Sigmoid colon (tissue), 7 donors: ENCODE data around the gene MAP3K7CL. TPM values are rescaled to one million over a fixed set of nuclear protein-coding genes. Genes with fewer than 3 reads are reported as not detected.
"Not testable (repeated sequence)": the region's sequence is repeated elsewhere in the genome, so short reads cannot be mapped to it uniquely, and the experiment has no call there.

ENCODE experiments used
- DNase-seq: peaks from one replicate; pipeline ENCODE4 v3.0.0-alpha.2; 2019
- H3K27ac ChIP-seq, 4 donors: fragments of 200-600 bp; sonication (generic); one replicate each; pipeline ENCODE4 v1.5.1; 2016 to 2019; ENCODE audit warnings: mild to moderate bottlenecking in 1 of 4
- H3K27me3 ChIP-seq, 3 donors: fragments of 200-600 bp; sonication (generic); one replicate each; pipeline ENCODE4 v1.5.1; 2019; ENCODE audit warnings: mild to moderate bottlenecking in 1 of 3
- H3K36me3 ChIP-seq, 4 donors: fragments of 200-600 bp; sonication (generic); one replicate each; pipeline ENCODE4 v1.5.1; 2016 to 2019
- H3K4me1 ChIP-seq, 4 donors: fragments of 200-600 bp; sonication (generic); one replicate each; pipeline ENCODE4 v1.5.1; 2017 to 2019
- H3K4me3 ChIP-seq, 4 donors: fragments of 200-600 bp; sonication (generic); one replicate each; pipeline ENCODE4 v1.5.1; 2017 to 2019; ENCODE audit warnings: mild to moderate bottlenecking in 2 of 4, moderate library complexity in 1 of 4
- H3K9me3 ChIP-seq, 4 donors: fragments of 200-600 bp in 3 of 4; sonication (generic) in 3 of 4; one replicate each; pipeline versions ENCODE4 v1.5.1 to v1.6.1; 2013 to 2019
- EP300 ChIP-seq, 4 donors: sonication (generic); formaldehyde crosslinking; IDR thresholded peaks; one replicate each; pipeline ENCODE4 v1.6.1; 2017; ENCODE audit warnings: antibody characterized with exemption in 4 of 4
- POLR2A ChIP-seq, 2 donors: fragments of 450-650 bp; IDR thresholded peaks; one replicate each; pipeline ENCODE4 v1.6.1; 2016; ENCODE audit warnings: antibody characterized with exemption in 2 of 2, mild to moderate bottlenecking in 2 of 2, moderate library complexity in 2 of 2
- POLR2AphosphoS5 ChIP-seq, 4 donors: sonication (generic); formaldehyde crosslinking; IDR thresholded peaks; one replicate each; pipeline ENCODE4 v1.6.1; 2017; ENCODE audit warnings: antibody characterized with exemption in 4 of 4
- WGBS, 2 donors: extraction: QIAGEN DNeasy Blood & Tissue Kit; methylation state at CpG; one replicate each; pipeline ENCODE4 v1.1.7; 2013; 5-methylcytosine and 5-hydroxymethylcytosine counted together
- intact Hi-C: fragments of 100-400 bp; cut with DNase I; formaldehyde crosslinking; loops from one replicate; pipeline ENCODE4 v1.15.1; 2023
- polyA plus RNA-seq, 3 donors: library from polyadenylated mRNA; stranded (reverse); fragments of 200-250 nt; gene quantifications; one replicate each; pipeline ENCODE4 v1.2.3, GENCODE V29; 2013
- total RNA-seq, 4 donors: library from RNA; depleted of rRNA; stranded (reverse); fragments of >200 nt; gene quantifications; one replicate each; pipeline ENCODE4 v1.1.0, GENCODE V29; 2016
- TF ChIP-seq, protein P1 (sequence below), 4 experiments: fragments of 450-650 bp in 3 of 4; fragments of 200-600 bp in 1 of 4; IDR thresholded peaks; one replicate each; pipeline ENCODE4 v1.5.1; 2016 to 2019; ENCODE audit warnings: antibody characterized with exemption in 4 of 4, mild to moderate bottlenecking in 3 of 4, moderate library complexity in 2 of 4
- donor health status: healthy with polysubstance abuse.
- donor health status: Bipolar disorder and iron deficiency.
- donor health status: healthy.

MAP3K7CL gene
- total and polyA plus RNA-seq, 7 donors = 2.3 to 12.2 (median 4.6) TPM

DNA sequence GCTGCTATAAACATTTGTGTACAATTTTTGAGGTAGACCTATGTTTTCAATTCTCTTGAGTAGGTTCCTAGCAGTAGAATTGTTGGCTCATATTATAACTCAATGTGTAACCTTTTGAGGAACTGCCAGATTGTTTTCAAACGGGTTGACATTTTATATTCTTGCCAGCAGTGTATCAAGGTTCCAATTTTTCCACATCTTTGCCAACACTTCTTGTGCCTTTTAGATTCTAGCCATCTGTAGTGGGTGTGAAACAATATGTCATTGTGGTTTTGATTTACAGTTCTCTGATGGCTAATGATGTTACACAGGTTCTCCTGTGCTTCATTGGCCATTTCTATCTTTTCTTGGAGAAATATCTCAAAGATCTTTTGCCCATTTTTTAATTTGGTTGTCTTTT is 36.4 kb downstream of the MAP3K7CL start:
- H3K9me3 ChIP-seq = no peaks in the 10 kb centered on the region

DNA sequence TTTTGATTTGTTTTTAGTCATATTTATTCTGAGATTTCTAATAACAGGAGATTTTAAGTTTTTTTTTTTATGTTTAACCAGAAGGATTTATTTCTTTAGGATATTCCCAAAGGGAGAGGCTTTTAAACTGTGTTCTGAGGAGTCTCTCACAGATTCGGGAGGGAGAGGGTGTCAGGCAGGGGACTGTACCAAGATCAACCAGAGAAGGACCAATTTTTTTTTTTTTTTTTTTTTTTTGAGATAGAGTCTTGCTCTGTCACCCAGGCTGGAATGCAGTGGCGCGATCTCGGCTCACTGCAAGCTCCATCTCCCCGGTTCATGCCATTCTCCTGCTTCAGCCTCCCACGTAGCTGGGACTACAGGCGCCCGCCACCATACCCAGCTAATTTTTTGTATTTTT is 37.0 kb downstream of the MAP3K7CL start:
- H3K27ac ChIP-seq, H3K36me3 ChIP-seq, H3K27me3 ChIP-seq, intact Hi-C loops, DNase-seq, H3K9me3 ChIP-seq, H3K4me3 ChIP-seq: not testable (repeated sequence)
- H3K4me1 ChIP-seq = peaks cover 0 to 22% (median 11%) of the 10 kb centered on the region in 4 donors
- WGBS, 2 donors = 93 to 97% methylated on average over 8 of the region's 8 CpGs

More for the DNA sequence above, 36.4 kb downstream of the MAP3K7CL start:
- WGBS, 2 donors = 28 to 53% methylated on average over 1 of the region's 1 CpG
- no peak for TF ChIP-seq EP300 (IDR thresholded peaks at IDR 0.05)
- TF ChIP-seq, protein P1, sequence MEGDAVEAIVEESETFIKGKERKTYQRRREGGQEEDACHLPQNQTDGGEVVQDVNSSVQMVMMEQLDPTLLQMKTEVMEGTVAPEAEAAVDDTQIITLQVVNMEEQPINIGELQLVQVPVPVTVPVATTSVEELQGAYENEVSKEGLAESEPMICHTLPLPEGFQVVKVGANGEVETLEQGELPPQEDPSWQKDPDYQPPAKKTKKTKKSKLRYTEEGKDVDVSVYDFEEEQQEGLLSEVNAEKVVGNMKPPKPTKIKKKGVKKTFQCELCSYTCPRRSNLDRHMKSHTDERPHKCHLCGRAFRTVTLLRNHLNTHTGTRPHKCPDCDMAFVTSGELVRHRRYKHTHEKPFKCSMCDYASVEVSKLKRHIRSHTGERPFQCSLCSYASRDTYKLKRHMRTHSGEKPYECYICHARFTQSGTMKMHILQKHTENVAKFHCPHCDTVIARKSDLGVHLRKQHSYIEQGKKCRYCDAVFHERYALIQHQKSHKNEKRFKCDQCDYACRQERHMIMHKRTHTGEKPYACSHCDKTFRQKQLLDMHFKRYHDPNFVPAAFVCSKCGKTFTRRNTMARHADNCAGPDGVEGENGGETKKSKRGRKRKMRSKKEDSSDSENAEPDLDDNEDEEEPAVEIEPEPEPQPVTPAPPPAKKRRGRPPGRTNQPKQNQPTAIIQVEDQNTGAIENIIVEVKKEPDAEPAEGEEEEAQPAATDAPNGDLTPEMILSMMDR (IDR thresholded peaks at IDR 0.05) = no peak
- TF ChIP-seq POLR2AphosphoS5 (IDR thresholded peaks at IDR 0.05) = no peak
- no peak for TF ChIP-seq POLR2A (IDR thresholded peaks at IDR 0.05)
- intact Hi-C loops = no loop called here
- H3K4me3 ChIP-seq = no peak overlapping the region
- H3K27me3 ChIP-seq = no peaks in the 10 kb centered on the region
- no peak for DNase-seq
- H3K36me3 ChIP-seq = no peaks in the 10 kb centered on the region
- no peak overlapping the region for H3K27ac ChIP-seq
- H3K4me1 ChIP-seq = peaks cover 0 to 22% (median 11%) of the 10 kb centered on the region in 4 donors

DNA sequence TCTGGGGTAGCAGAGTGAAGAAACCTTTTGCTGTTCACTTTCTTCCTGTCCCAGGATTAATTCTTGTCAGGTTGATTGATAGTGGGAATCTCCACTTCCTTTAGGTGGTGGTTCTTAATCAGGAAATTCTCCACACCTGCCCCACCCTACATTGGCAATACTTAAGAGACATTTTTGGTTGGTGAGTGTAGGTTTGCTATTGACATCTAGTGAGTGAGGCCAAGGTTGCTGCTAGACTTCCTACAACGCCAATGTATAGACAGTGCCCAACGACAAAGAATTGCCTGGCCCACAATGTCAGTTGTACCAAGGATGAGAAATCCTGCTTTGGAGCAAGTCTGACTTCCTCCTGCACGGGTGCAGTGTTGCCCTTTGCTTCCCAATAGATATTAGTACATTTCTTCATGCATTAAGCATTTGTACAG is 38.5 kb downstream of the MAP3K7CL start:
- no peaks in the 10 kb centered on the region for H3K36me3 ChIP-seq
- no peak overlapping the region for H3K4me3 ChIP-seq
- no peaks in the 10 kb centered on the region for H3K9me3 ChIP-seq
- WGBS, 2 donors = 49 to 74% methylated on average over 3 of the region's 3 CpGs
- intact Hi-C loops = no loop called here
- DNase-seq = no peak
- TF ChIP-seq, protein P1 (IDR thresholded peaks at IDR 0.05) = no peak
- TF ChIP-seq POLR2AphosphoS5 (IDR thresholded peaks at IDR 0.05) (no peak), EP300 (IDR thresholded peaks at IDR 0.05) (no peak), POLR2A (IDR thresholded peaks at IDR 0.05) (no peak)
- H3K27ac ChIP-seq = no peak overlapping the region
- H3K4me1 ChIP-seq = peaks cover 0 to 22% (median 11%) of the 10 kb centered on the region in 4 donors
- H3K27me3 ChIP-seq = no peaks in the 10 kb centered on the region

DNA sequence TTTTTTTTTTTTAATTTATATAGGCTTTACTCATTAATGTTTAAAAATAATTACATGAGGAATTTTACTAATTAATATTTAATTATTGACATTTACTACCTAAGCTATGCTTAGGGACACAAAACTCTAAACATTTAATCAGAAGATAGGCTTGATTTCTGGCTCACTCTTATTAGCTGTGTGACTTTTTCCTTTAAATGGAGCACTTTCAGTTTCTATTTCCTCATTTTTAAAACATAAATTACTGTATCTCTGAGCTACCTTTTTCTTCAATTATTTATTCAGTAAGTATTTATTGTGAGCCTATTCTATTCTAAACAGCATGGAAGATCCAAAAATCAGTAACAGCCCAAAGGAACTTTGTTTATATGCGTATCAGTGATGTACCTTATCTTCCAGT is 40.5 kb downstream of the MAP3K7CL start:
- H3K4me1 ChIP-seq = peaks cover 0 to 16% (median 9%) of the 10 kb centered on the region in 4 donors
- H3K4me3 ChIP-seq = no peak overlapping the region
- no peaks in the 10 kb centered on the region for H3K36me3 ChIP-seq
- TF ChIP-seq, protein P1 (IDR thresholded peaks at IDR 0.05) = no peak
- TF ChIP-seq POLR2A (IDR thresholded peaks at IDR 0.05) (no peak), POLR2AphosphoS5 (IDR thresholded peaks at IDR 0.05) (no peak), EP300 (IDR thresholded peaks at IDR 0.05) (no peak)
- WGBS, 2 donors = 96 to 97% methylated on average over 1 of the region's 1 CpG
- H3K9me3 ChIP-seq = no peaks in the 10 kb centered on the region
- no peak for DNase-seq
- intact Hi-C loops = no loop called here
- no peaks in the 10 kb centered on the region for H3K27me3 ChIP-seq
- H3K27ac ChIP-seq = no peak overlapping the region

DNA sequence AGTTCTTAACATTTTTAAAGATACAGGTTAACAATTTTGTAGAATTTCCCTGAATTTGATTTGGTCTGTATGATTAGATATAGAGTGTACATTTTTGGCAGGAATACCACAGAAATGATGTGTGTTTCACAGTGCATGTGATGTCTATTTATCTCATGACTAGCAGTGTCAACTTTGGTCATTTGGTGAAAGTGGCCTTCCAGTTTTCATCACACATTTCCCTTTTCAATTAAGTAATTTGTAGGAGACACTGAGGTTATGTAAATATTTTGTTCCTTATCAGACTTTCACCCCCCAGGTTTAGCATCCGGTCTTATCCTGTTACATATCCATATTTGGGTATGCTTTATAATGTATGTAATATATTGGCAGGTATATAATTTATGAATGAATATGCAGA is 41.8 kb downstream of the MAP3K7CL start:
- 57 to 70% methylated on average over 1 of the region's 1 CpG for WGBS, 2 donors
- TF ChIP-seq, protein P1 (IDR thresholded peaks at IDR 0.05) = no peak
- TF ChIP-seq POLR2A (IDR thresholded peaks at IDR 0.05) (no peak), POLR2AphosphoS5 (IDR thresholded peaks at IDR 0.05) (no peak), EP300 (IDR thresholded peaks at IDR 0.05) (no peak)

More for the DNA sequence above, 41.8 kb downstream of the MAP3K7CL start:
- Histone ChIP-seq H3K27ac (no peak overlapping the region), H3K36me3 (no peaks in the 10 kb centered on the region), H3K9me3 (no peaks in the 10 kb centered on the region), H3K4me3 (no peak overlapping the region), H3K4me1 (peaks cover 0 to 9% (median 9%) of the 10 kb centered on the region in 4 donors), H3K27me3 (no peaks in the 10 kb centered on the region)
- intact Hi-C loops = no loop called here
- no peak for DNase-seq
